ENCODE results near the gene GORAB. TPM values are rescaled to one million over a fixed set of nuclear protein-coding genes. Genes with fewer than 3 reads are reported as not detected.

The GORAB gene
- total RNA-seq, 6 donors from 2014 or later, result 8.4 to 32.5 (median 11.7) TPM

- DNase-seq (no peak), ATAC-seq (ENCODE audit: low FRiP score in 2 of 2) (no peak)
- Histone ChIP-seq H3K27ac (no peak overlapping the region), H3K9me3 (no peaks in the 10 kb centered on the region), H3K4me3 (no peak overlapping the region), H3K36me3 (no peaks in the 10 kb centered on the region), H3K27me3 (no peaks in the 10 kb centered on the region), H3K4me1 (no peaks in the 10 kb centered on the region)
- no peak for TF ChIP-seq CTCF (IDR thresholded peaks at IDR 0.05)
- TF ChIP-seq POLR2AphosphoS5 (IDR thresholded peaks at IDR 0.05), result no peak
- TF ChIP-seq EP300 (IDR thresholded peaks at IDR 0.05), result no peak
- no peak for TF ChIP-seq POLR2A (IDR thresholded peaks at IDR 0.05)
Observed at GRCh38 chr1:170521818-170522217, 10.1 kb upstream of the GORAB start.

GRCh38 chr1:170530972-170531757 lies 801 bp upstream of the GORAB start:
- H3K9me3 ChIP-seq, result no peaks in the 10 kb centered on the region
- no peaks in the 10 kb centered on the region for H3K27me3 ChIP-seq
- WGBS, 2 donors, result 22 to 24% methylated on average over 29 of the region's 29 CpGs
- H3K4me1 ChIP-seq, result peaks cover 9 to 25% (median 20%) of the 10 kb centered on the region in 4 donors
- no peaks in the 10 kb centered on the region for H3K36me3 ChIP-seq
- peak overlapping the region; percentile 87 to 93 (median 92) for H3K27ac ChIP-seq
- TF ChIP-seq EP300 (IDR thresholded peaks at IDR 0.05) (no peak), CTCF (IDR thresholded peaks at IDR 0.05) (no peak), POLR2AphosphoS5 (IDR thresholded peaks at IDR 0.05) (no peak), POLR2A (IDR thresholded peaks at IDR 0.05) (no peak)
- peak overlapping the region; percentile 26 to 65 (median 60) for H3K4me3 ChIP-seq
- ATAC-seq (ENCODE audit: low FRiP score in 2 of 2) (no peak), DNase-seq (peak in 1 of 2 donors; percentile 12)

GRCh38 chr1:170533298-170533697 lies 1.3 kb downstream of the GORAB start:
- DNase-seq (peak in 1 of 2 donors; percentile 25), ATAC-seq (ENCODE audit: low FRiP score in 2 of 2) (no peak)
- peaks cover 20 to 41% (median 35%) of the 10 kb centered on the region in 4 donors for H3K4me1 ChIP-seq
- H3K36me3 ChIP-seq, result no peaks in the 10 kb centered on the region
- WGBS, 2 donors, result 72 to 88% methylated on average over 3 of the region's 3 CpGs
- peak overlapping the region in 2 of 4 donors; percentile 64 to 65 for H3K4me3 ChIP-seq
- no peaks in the 10 kb centered on the region for H3K9me3 ChIP-seq
- TF ChIP-seq EP300 (IDR thresholded peaks at IDR 0.05), result no peak
- TF ChIP-seq CTCF (IDR thresholded peaks at IDR 0.05), result no peak
- TF ChIP-seq POLR2A (IDR thresholded peaks at IDR 0.05), result no peak
- no peak for TF ChIP-seq POLR2AphosphoS5 (IDR thresholded peaks at IDR 0.05)
- peak overlapping the region in 1 of 4 donors; percentile 87 for H3K27ac ChIP-seq
- H3K27me3 ChIP-seq, result no peaks in the 10 kb centered on the region

- TF ChIP-seq CTCF (IDR thresholded peaks at IDR 0.05) (no peak), POLR2A (IDR thresholded peaks at IDR 0.05) (no peak), EP300 (IDR thresholded peaks at IDR 0.05) (no peak), POLR2AphosphoS5 (IDR thresholded peaks at IDR 0.05) (no peak)
- H3K4me3 ChIP-seq, result no peak overlapping the region
- peaks cover 22 to 43% (median 37%) of the 10 kb centered on the region in 4 donors for H3K4me1 ChIP-seq
- H3K27me3 ChIP-seq, result no peaks in the 10 kb centered on the region
- H3K36me3 ChIP-seq, result peaks cover 0 to 6% (median 3%) of the 10 kb centered on the region in 4 donors
- no peak overlapping the region for H3K27ac ChIP-seq
- no peaks in the 10 kb centered on the region for H3K9me3 ChIP-seq
- DNase-seq, result no peak
- ATAC-seq (ENCODE audit: low FRiP score in 2 of 2), result no peak
- 87 to 90% methylated on average over 6 of the region's 6 CpGs for WGBS, 2 donors
Observed at GRCh38 chr1:170534626-170535147, 2.7 kb downstream of the GORAB start.
